ENCODE data around the gene SLC16A4. TPM values are rescaled to one million over a fixed set of nuclear protein-coding genes. Genes with fewer than 3 reads are reported as not detected.
A peak's percentile ranks its signal among the peaks of the same experiment; 100 is the strongest.

The SLC16A4 gene
- polyA plus RNA-seq, 3 donors = 84.4 to 115 (median 113) TPM

GRCh38 chr1:110341146-110341871 is 49.5 kb downstream of the SLC16A4 start:
- DNase-seq (ENCODE audit: extremely low read depth in 1 of 11, low read depth in 9 of 11, low spot score in 4 of 11) = no peak

DNA sequence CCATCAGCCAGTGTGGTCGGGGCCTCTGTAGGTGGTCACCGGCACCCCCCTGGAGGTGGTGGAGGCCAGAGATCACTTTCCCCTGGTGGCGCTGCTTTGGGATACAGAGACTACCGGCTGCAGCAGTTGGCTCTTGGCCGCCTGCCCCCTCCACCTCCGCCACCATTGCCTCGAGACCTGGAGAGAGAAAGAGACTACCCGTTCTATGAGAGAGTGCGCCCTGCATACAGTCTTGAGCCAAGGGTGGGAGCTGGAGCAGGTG is 50.7 kb downstream of the SLC16A4 start:
- DNase-seq (ENCODE audit: extremely low read depth in 1 of 11, low read depth in 9 of 11, low spot score in 4 of 11) = no peak

DNA sequence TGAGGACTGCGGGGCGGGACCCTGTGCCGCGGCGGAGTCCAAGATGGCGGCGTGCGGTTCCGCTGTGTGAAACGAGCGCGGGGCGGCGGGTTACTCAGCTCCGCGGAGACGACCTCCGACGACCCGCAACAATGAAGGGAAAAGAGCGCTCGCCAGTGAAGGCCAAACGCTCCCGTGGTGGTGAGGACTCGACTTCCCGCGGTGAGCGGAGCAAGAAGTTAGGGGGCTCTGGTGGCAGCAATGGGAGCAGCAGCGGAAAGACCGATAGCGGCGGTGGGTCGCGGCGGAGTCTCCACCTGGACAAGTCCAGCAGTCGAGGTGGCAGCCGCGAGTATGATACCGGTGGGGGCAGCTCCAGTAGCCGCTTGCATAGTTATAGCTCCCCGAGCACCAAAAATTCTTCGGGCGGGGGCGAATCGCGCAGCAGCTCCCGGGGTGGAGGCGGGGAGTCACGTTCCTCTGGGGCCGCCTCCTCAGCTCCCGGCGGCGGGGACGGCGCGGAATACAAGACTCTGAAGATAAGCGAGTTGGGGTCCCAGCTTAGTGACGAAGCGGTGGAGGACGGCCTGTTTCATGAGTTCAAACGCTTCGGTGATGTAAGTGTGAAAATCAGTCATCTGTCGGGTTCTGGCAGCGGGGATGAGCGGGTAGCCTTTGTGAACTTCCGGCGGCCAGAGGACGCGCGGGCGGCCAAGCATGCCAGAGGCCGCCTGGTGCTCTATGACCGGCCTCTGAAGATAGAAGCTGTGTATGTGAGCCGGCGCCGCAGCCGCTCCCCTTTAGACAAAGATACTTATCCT is 51.2 kb downstream of the SLC16A4 start:
- peak in 7 of 11 donors; percentile 17 to 51 (median 38) for DNase-seq (ENCODE audit: extremely low read depth in 1 of 11, low read depth in 9 of 11, low spot score in 4 of 11)

DNA sequence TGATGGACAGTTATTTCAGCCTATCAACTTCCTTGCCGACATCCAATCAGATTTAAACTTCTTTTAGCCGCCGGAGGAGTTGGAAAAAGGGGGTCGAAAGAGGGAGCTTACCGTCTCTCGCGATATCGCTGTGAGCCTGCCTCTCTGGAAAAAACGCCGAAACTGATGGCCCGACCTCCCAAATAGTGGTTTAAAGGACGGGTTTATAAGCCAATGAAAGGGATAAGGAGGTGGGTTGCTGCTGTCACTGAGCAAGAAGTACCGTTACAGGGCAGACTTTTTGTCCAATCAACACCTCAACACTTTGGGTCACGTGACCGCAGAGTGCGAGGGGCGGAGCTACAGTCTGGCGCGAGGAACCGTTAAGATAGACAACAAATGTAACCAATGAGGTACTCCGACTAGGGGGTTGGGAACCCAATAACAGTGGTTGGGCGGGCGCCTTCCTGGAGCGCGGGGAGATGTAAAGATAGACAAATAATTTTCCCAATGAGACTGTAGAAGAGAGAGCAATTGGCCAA is 51.9 kb downstream of the SLC16A4 start, which contains the start of gene RBM15:
RBM15 (plus strand) TSS at position 492 of the 521 bp plus-strand sequence; CDS start at position 521, 29 bp downstream.
- DNase-seq (ENCODE audit: extremely low read depth in 1 of 11, low read depth in 9 of 11, low spot score in 4 of 11) = peak; percentile 100

DNA sequence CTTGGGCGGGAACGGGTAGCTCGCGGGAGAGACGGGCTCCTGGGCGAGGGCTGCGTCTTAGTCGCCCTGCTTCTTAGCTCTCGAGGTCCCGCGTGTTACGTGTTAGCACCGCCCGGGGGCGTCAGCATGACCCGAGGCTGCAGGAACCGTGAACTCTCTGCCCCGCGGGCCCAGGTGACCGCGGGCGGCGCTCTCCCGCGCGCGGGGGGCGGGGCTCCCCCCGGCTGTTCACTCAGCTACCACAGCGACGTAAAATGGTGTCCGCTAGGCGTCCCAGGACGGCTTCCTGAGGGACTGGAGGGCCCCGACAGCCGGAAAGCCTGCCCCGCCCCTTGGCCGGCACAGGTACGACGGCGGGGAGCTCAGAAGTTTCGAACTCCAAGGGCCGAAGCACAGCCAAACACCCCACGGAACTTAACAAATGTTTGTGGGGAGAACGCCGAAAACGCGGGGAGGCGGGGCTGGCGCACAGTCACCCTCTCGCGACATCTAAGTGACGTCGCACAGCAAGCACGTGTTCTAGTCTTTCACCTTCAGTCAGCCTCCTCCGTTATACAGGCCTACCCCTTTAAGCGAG is 52.4 kb downstream of the SLC16A4 start:
- DNase-seq (ENCODE audit: extremely low read depth in 1 of 11, low read depth in 9 of 11, low spot score in 4 of 11) = peak in 8 of 11 donors; percentile 72 to 92 (median 84)

DNA sequence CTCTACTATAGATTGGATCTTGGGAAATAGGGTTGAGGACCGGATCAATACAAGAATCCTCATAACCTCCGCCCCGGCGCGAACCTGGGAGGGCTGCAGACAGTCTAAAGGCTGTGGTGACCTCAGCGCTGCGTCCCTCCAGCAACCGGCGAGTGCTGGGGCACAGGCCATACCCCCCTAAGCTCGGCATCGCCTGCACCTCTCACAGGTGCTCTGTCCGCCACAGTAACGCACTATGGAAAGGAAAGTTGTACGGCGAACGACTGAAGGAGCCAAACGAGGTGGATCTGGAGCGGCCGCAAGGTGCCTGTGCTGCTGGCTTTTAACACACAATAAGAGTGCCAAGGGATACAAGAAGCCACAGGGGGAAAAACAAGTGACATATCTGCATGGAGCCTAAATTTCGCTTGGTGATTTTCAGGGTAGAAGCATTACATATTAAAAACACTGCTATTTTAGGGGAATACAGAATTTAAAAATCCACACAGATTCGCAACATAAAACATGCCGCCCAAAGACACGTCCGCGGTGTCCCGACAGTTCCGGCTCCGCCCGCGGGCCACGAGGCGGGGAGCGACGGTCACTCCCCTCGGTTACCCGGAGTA is 53.0 kb downstream of the SLC16A4 start:
- DNase-seq (ENCODE audit: extremely low read depth in 1 of 11, low read depth in 9 of 11, low spot score in 4 of 11) = peak in 5 of 11 donors; percentile 18 to 28 (median 22)

DNA sequence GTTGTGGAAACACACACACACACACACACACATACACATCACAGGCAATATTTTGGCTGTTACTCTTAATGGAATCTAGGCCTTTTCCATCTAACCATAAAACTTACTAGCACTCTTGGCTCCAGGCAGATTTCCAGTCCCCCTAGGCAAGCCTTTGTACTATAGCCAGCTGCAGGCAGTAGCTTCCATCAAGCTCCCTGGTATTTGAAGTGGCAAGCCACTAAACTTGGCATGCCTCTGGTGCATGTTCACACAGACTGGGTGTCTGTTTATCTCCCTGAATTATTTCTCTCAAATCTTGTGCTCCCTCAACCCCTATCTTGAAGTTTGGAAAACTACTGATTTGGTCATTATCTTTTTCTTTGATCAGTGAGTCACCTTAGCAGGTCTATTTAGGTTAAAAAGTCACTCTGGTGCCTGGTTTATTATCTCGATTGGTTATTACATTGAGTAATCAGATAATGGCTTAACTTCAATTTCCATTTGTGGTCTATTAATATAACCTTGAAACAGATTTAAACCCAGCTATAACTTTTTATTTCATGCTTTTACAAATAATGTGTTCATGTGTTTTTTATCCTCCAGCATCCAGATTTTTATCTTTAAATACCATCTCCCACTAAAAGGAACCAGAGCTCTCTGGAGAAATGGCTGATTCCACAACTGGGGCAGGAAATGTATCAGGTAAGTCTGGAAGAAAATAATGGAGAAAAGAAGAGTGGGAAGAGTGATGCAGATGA is 54.4 kb downstream of the SLC16A4 start:
- DNase-seq (ENCODE audit: extremely low read depth in 1 of 11, low read depth in 9 of 11, low spot score in 4 of 11) = no peak

DNA sequence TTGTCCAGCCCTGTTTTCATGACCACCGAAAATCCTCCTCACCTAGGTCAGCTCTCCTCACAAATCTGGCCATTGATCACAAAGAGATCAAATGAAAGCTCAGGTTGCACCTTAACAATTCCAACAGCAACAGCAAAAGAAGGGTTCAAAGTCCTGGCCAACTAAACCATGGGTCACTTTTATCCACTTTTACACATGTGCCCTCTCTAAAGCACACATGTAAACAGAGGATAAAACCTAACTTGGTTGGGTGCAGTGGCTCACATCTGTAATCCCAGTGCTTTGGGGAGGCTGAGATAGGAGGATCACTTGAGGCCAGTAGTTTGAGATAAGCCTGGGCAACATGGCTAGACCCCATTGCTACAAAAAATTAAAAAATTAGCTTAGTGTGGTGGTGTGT is 55.6 kb downstream of the SLC16A4 start:
- no peak for DNase-seq (ENCODE audit: extremely low read depth in 1 of 11, low read depth in 9 of 11, low spot score in 4 of 11)

GRCh38 chr1:110328700-110329099 is 62.1 kb downstream of the SLC16A4 start:
- no peak for DNase-seq (ENCODE audit: extremely low read depth in 1 of 11, low read depth in 9 of 11, low spot score in 4 of 11)

DNA sequence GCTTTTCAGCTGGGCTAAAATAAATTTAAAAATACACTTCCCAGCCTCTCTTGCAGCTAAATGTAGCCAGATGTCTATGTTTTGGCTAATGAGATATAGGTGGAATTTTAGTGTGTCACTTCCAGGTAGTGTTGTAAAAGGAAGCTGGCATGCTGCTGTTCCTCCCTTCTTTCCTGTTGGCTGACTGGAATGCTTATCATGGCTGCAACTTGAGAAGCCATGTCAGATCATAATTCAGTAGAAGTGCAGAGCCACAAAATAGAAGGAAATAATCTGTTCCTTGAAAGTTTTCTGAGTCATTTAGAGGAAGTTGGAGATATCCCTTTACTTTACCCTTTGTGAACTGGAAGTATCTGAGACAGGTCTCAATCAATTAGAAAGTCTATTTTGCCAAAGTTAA is 62.6 kb downstream of the SLC16A4 start:
- DNase-seq (ENCODE audit: extremely low read depth in 1 of 11, low read depth in 9 of 11, low spot score in 4 of 11) = no peak

DNA sequence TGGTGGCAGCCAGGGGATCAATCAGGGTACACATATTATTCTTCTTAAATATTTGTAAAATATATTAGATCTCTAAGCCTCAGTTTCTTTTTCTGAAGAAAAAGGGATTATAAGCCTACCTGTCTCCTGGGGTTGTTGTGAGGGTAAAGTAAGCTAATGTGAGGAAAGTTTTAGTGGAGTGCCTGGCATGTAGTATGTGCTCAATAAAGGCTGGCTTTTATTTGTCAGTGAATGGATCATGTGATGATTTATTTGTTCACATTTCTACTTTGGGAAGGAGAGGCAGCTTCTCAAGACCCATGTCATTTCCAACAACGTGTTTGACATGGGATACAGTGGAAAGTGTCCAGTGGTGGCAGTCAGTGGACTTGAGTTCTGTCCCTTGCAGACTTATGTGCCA is 64.0 kb downstream of the SLC16A4 start:
- DNase-seq (ENCODE audit: extremely low read depth in 1 of 11, low read depth in 9 of 11, low spot score in 4 of 11) = no peak

DNA sequence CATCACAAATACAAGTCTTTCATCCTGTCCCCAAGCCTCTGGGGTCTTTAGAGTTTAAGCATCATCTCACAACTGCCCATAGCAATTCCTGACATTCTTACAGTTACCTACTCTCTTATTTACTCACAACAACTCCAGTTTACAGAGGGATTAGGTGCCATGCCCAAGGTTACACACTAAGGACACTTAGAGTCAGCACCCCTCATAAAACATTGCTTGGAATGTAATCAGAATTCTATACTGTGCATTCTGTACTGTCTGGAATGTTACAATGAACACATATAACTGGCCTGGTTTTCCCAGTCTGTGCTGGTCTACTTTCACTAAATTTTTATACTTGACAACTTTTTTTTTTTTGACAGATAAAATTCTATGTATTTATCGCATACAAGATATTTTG is 66.2 kb downstream of the SLC16A4 start:
- DNase-seq (ENCODE audit: extremely low read depth in 1 of 11, low read depth in 9 of 11, low spot score in 4 of 11) = no peak

DNA sequence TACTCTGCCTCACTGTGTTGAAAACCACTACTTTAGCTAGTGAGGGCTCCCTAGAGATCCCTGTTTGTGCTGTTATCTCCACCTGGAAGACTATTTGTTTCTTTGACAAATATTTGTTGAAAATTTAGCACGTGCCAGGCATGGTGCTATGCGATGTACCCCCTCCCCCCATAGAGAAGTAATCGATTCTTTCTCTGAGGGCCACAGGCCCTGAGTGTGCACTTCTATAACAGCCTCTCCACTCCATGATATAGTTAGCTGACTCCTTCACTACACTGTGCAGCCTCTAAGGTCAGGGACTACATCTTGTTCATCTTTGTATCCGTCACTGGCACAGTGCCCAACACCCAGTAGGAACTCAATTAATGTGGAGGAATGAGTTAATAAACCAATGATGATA is 69.0 kb downstream of the SLC16A4 start:
- no peak for DNase-seq (ENCODE audit: extremely low read depth in 1 of 11, low read depth in 9 of 11, low spot score in 4 of 11)

- no peak for DNase-seq (ENCODE audit: extremely low read depth in 1 of 11, low read depth in 9 of 11, low spot score in 4 of 11)
Measured at GRCh38 chr1:110321045-110321444, 69.8 kb downstream of the SLC16A4 start.

DNA sequence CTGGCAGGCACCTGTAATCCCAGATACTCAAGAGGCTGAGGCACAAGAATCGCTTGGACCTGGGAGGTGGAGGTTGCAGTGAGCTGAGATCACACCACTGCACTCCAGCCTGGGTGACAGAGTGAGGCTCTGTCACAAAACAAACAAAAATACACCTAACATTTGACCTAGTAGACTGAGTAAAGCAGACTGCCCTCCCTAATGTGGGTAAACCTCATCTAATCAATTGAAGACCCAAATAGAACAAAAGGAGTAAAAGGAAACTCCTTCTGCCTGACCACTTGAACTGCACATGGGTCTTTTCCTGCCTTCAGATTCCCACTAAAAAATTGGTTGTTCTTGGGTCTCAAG is 70.7 kb downstream of the SLC16A4 start:
- DNase-seq (ENCODE audit: extremely low read depth in 1 of 11, low read depth in 9 of 11, low spot score in 4 of 11) = no peak

DNA sequence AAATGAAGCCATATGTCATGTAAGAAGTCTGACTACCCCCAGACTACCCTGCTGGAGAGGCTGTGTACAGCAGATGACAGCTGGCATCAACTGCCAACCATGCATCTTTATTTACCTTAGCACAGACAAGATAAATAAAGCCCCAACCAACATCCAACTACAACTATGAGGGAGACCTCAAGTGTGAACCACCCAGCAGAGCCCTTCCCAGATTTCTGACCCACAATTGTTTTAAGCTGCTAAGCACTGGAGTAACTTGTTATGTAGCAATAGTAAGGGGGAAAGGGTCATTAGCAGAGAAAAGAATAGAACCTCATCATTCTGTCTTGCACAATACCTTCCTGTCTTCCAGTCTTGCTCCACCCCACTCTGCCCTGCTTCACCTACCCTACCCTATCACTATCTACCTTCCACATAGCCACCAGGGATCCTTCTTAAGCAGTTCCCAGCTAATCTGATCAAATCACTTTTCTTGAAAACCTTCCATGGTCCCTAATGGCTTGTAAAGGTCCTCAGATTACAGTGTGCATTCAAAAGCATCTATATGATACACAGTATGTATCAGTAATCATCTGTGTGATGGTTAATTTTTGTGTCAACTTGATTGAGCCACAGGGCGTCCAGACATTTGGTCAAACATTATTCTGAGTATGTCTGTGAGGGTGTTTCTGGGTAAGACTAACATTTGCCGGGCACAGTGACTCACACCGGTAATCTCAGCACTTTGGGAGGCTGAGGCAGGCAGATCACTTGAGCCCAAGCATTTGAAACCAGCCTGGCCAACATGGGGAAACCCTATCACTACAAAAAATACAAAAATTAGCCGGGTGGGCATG is 71.3 kb downstream of the SLC16A4 start:
- DNase-seq (ENCODE audit: extremely low read depth in 1 of 11, low read depth in 9 of 11, low spot score in 4 of 11) = no peak

DNA sequence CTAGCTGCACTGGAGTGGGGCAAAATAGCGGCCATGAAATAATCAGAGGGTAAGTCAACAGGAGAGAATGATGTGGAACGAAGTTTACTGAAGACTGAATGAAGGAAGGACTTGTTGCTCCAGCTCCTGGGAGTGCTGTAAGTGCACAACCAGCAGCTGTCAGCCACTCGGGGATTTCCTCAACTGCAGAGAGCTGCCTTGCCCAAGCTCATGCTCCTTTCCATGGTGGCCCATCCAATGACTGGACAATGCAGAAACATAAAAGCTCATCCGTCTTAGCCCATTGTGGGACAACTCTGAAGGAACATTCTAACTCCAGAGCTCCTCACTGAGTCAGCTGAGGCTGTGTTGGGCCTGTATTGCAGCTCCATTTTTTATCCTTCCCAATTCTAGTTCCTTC is 72.8 kb downstream of the SLC16A4 start:
- no peak for DNase-seq (ENCODE audit: extremely low read depth in 1 of 11, low read depth in 9 of 11, low spot score in 4 of 11)

DNA sequence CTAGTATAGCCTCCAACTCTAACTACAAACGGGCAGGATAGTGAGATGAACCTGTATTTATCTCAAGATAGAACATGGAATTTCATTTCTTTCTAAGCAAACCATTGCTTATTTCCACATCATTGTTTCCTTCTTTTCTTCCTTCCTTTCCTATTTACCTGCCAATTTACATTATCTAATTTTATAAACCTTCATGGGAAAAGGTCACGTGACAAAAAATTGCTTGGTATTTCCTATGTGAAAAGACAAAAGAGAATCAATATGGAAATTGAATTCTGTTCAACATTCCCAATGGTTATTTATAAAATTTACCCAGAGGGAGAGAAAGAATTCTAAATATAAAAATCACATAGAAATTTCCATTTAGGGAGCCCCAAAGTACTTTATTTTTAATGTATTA is 74.1 kb downstream of the SLC16A4 start:
- no peak for DNase-seq (ENCODE audit: extremely low read depth in 1 of 11, low read depth in 9 of 11, low spot score in 4 of 11)

Data from renal cortex interstitium (tissue), 11 donors.